SK-MEL-5 (cell line): Measurements from ENCODE around the gene SYNM. TPM values are rescaled to one million over a fixed set of nuclear protein-coding genes. Genes with fewer than 3 reads are reported as not detected.

Source experiments
- DNase-seq: peaks from one replicate; pipeline ENCODE4 v3.0.0-alpha.2; 2016; ENCODE audit warnings: low read depth, low spot score
- in situ Hi-C: cut with HindIII; loops from 2 replicates; pipeline ENCODE4 v1.10.0; 2016; ENCODE audit warnings: low sequenced_read_pairs, high pct_unique_total_duplicates, low pct_unique_long_range_greater_than_20kb
- total RNA-seq: library from RNA; depleted of rRNA; stranded (reverse); fragments of >200 nt; shearing (Covaris generic); gene quantifications from 2 replicates; pipeline ENCODE4 v1.2.3, GENCODE V29; 2014

The SYNM gene
- total RNA-seq, 1 experiment from 2014 or later: 20.3 TPM

DNA sequence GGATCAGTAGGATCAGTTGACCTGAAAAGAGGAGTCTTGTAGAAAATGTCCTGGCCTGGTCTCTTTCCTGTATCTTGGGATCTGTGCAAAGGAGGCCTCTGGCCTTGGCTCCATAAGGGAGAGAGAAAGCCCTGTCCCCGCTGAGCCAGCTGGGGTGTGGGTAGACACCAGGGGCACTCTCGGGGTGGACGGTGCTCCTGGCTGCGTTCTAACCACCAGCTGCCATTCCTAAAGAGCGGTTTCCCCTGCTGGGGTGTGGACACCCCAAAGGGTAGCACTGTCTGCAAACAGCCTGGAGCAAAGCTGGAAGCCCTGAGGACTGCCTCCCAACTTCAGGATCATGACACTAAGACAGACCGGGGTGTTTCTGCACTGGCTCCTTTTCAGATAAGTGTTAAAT lies 23.5 kb downstream of the SYNM start:
- DNase-seq: no peak
- in situ Hi-C loops: no loop called here

DNA sequence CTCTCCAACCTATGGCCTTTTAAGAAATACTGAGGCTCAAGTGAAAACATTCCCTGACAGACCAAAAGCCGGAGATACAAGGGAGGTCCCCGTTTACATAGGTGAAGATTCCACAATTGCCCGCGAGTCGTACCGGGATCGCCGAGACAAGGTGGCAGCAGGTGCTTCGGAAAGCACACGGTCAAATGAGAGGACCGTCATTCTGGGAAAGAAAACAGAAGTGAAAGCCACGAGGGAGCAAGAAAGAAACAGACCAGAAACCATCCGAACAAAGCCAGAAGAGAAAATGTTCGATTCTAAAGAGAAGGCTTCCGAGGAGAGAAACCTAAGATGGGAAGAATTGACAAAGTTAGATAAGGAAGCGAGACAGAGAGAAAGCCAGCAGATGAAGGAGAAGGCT lies 24.8 kb downstream of the SYNM start:
- in situ Hi-C loops: no loop called here

GRCh38 chr15:99130314-99130713 lies 25.4 kb downstream of the SYNM start:
- DNase-seq: no peak
- in situ Hi-C loops: no loop called here

More for the DNA sequence above, 24.8 kb downstream of the SYNM start:
- no peak for DNase-seq

GRCh38 chr15:99130765-99131440 lies 26.0 kb downstream of the SYNM start:
- in situ Hi-C loops: no loop called here
- no peak for DNase-seq

DNA sequence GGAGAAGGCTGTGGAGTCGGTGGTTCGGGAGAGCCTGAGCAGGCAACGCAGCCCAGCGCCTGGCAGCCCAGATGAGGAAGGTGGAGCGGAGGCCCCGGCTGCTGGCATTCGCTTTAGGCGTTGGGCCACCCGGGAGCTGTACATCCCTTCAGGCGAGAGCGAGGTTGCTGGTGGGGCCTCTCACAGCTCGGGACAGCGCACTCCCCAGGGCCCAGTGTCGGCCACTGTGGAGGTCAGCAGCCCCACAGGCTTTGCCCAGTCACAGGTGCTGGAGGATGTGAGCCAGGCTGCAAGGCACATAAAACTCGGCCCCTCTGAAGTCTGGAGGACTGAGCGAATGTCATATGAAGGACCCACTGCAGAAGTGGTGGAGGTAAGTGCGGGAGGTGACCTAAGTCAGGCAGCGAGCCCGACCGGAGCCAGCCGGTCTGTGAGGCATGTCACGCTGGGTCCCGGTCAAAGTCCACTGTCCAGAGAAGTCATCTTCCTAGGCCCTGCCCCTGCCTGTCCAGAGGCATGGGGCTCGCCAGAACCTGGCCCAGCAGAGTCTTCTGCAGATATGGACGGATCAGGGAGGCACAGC lies 26.7 kb downstream of the SYNM start:
- in situ Hi-C loops: no loop called here
- DNase-seq: no peak

GRCh38 chr15:99132122-99132521 lies 27.2 kb downstream of the SYNM start:
- in situ Hi-C loops: no loop called here
- no peak for DNase-seq

DNA sequence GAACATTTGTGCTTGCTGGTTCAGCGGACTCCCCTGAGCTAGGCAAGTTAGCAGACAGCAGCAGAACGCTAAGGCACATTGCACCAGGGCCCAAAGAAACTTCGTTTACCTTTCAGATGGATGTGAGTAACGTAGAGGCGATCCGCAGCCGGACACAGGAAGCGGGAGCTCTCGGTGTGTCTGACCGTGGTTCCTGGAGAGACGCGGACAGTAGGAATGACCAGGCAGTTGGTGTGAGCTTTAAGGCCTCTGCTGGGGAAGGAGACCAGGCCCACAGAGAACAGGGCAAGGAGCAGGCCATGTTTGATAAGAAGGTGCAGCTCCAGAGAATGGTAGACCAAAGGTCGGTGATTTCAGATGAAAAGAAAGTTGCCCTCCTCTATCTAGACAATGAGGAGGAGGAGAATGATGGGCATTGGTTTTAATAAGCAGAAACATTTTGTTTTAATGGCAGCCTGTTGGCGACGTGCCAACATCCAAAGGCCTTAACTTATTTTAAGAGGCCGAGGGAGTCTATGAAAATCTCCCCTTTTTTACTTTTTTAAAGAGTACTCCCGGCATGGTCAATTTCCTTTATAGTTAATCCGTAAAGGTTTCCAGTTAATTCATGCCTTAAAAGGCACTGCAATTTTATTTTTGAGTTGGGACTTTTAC lies 27.9 kb downstream of the SYNM start:
- DNase-seq: no peak
- in situ Hi-C loops: no loop called here

DNA sequence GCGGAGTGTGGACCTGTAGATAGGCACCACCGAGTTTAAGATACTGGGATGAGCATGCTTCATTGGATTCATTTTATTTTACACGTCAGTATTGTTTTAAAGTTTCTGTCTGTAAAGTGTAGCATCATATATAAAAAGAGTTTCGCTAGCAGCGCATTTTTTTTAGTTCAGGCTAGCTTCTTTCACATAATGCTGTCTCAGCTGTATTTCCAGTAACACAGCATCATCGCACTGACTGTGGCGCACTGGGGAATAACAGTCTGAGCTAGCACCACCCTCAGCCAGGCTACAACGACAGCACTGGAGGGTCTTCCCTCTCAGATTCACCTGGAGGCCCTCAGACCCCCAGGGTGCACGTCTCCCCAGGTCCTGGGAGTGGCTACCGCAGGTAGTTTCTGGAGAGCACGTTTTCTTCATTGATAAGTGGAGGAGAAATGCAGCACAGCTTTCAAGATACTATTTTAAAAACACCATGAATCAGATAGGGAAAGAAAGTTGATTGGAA lies 29.5 kb downstream of the SYNM start:
- DNase-seq: no peak
- in situ Hi-C loops: no loop called here

- in situ Hi-C loops: no loop called here
- no peak for DNase-seq
Observed at GRCh38 chr15:99135194-99135593, 30.3 kb downstream of the SYNM start.

DNA sequence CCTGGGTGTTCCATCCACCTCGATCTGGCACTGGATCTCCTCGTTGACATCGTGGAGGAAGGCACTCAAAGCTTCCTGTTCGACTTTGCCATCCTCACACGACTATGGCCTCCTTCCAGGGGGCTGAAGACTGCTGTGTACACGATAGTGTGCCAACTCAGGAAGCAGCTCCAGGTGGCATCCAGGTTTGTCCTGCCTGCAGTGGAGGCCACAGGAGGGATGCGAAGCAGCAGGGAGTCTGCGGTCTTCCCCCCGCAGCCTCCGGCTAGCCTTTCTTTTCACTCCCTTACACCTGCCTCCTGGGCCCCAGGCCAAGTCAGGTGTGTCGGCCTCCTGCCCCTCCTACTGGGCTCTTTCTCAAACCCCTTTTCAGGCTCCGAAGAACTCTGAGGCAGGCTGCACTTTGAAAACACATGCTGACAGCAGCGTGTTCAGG lies 32.2 kb downstream of the SYNM start:
- in situ Hi-C loops: no loop called here
- no peak for DNase-seq

GRCh38 chr15:99137877-99138276 lies 33.0 kb downstream of the SYNM start:
- in situ Hi-C loops: no loop called here

GRCh38 chr15:99138491-99138982 lies 33.7 kb downstream of the SYNM start:
- in situ Hi-C loops: no loop called here
- DNase-seq: no peak

More at GRCh38 chr15:99137877-99138276, 33.0 kb downstream of the SYNM start:
- DNase-seq: no peak

DNA sequence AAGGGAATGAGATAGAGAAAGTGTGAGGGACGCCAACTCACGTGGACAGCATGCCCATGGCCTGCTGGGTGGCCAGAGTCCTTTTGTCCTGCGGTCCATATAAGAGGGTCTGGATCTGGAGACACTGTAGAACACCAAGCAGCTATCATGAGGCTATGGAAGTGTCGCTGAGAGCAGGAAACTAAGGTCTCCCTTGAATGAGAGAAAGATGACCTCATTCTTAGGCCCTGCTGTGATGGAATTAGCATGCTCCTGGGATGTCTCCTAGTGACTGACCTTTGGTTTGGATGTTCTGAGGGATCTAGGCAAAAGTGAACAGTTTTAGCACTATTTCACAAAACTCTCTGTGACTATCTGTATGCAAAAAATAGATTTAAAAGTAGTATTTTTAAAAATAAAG lies 34.4 kb downstream of the SYNM start:
- in situ Hi-C loops: no loop called here
- no peak for DNase-seq

DNA sequence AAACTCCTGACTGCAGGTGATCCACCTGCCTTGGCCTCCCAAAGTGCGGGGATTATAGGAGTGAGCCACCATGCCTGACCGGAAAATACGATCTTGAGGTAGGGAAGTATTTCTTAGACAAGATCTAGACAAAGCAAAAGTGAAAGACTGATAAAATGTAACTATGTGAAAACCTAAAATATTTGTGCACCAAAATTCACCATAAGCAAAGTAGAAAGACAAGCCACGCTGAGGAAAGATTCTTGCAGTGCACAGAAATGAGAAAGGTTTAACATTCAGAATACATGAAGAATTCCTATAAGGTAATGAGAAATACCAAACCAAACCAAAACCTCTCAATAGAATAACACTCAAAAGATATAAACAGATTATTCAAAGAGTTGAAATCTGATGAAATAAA lies 35.7 kb downstream of the SYNM start:
- DNase-seq: no peak
- in situ Hi-C loops: no loop called here

DNA sequence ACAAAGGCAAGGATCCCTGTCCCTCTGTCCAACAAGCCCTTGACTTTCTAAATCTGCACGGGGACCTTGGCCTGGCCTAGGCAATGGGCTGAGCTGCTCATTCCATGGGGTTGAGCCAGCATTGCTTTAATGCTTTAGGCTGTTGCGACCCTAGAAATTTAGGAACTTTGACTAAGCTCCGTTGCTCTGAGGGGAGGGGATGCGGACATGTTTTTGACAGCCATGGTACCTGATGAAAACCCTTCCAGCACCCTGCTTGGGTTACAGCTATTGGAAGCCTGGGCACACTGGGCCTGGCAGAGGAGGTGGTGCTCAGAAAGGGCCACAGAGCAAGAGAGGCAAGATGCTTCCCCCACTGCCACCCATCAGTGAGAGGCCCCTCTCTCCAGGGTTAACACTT lies 37.1 kb downstream of the SYNM start:
- DNase-seq: no peak
- in situ Hi-C loops: no loop called here

GRCh38 chr15:99142562-99142961 lies 37.7 kb downstream of the SYNM start:
- no peak for DNase-seq

GRCh38 chr15:99143242-99143641 lies 38.4 kb downstream of the SYNM start:
- DNase-seq: no peak
- in situ Hi-C loops: no loop called here

More at GRCh38 chr15:99142562-99142961, 37.7 kb downstream of the SYNM start:
- in situ Hi-C loops: no loop called here
